Measurements from ENCODE around the gene CTXN1. TPM values are rescaled to one million over a fixed set of nuclear protein-coding genes. Genes with fewer than 3 reads are reported as not detected.

CTXN1 gene
- total and polyA plus RNA-seq, 2 of the 4 experiments (the other 2 are of a cell fraction) = 0.36 to 7.4 TPM

GRCh38 chr19:7879111-7879807, 46.7 kb downstream of the CTXN1 start:
- H4K5ac ChIP-seq (ENCODE audit: low read depth, low read length) = no peak overlapping the region
- CTCF ChIA-PET = no interaction called here
- H3K4me3 ChIP-seq (ENCODE audit: insufficient read depth, low read depth, low read length) = no peak overlapping the region
- H2AFZ ChIP-seq (replicated peaks; ENCODE audit: low read length, poor library complexity) = no peak overlapping the region
- 80% methylated on average over 1 of the region's 18 CpGs; no CpG with 5 or more reads in 1 of the 2 experiments for WGBS, 2 experiments (ENCODE audit: extremely low coverage in 2 of 2, insufficient read length in 1 of 2)
- H2AK5ac ChIP-seq (ENCODE audit: low read depth, low read length) = no peak overlapping the region
- H4K91ac ChIP-seq (ENCODE audit: insufficient read depth, low read depth, low read length) = no peak overlapping the region
- no peak overlapping the region for H3K27ac ChIP-seq (ENCODE audit: insufficient read depth, low read length)
- no peak overlapping the region for H2BK5ac ChIP-seq (ENCODE audit: low read depth, low read length, poor library complexity, severe bottlenecking)
- H3K36me3 ChIP-seq (ENCODE audit: control insufficient read depth, insufficient read depth, low read length) = no peaks in the 10 kb centered on the region
- H3K9me1 ChIP-seq (ENCODE audit: insufficient read depth, low read length) = no peaks in the 10 kb centered on the region
- POLR2A ChIA-PET (ENCODE audit: unreplicated experiment) = interaction anchor here (0.6 kb wide), 1 partner anchor 21 kb away, joined by 3 read pairs; no protein-coding TSS in a partner anchor
- no peak overlapping the region for H3K18ac ChIP-seq (ENCODE audit: low read depth, low read length)
- no peaks in the 10 kb centered on the region for H3K9me3 ChIP-seq (ENCODE audit: control insufficient read depth, insufficient read depth, low read length)
- no peak for TF ChIP-seq CEBPB (IDR thresholded peaks at IDR 0.05; ENCODE audit: low read depth, low read length)
- no peak for TF ChIP-seq MXI1 (IDR thresholded peaks at IDR 0.05; ENCODE audit: borderline replicate concordance, low read depth, low read length)
- no peak for TF ChIP-seq MAZ (IDR thresholded peaks at IDR 0.05; ENCODE audit: borderline replicate concordance, low read depth, low read length)
- no peak for TF ChIP-seq RFX5 (IDR thresholded peaks at IDR 0.05; ENCODE audit: low read depth, low read length)
- no peak for TF ChIP-seq RCOR1 (IDR thresholded peaks at IDR 0.05; ENCODE audit: insufficient replicate concordance, low read length)
- no peak for TF ChIP-seq SMC3 (IDR thresholded peaks at IDR 0.05; ENCODE audit: low read depth, low read length)
- TF ChIP-seq BHLHE40 (IDR thresholded peaks at IDR 0.05; ENCODE audit: low read depth, low read length) = no peak
- TF ChIP-seq NFE2L2 (IDR thresholded peaks at IDR 0.05; ENCODE audit: low read depth, low read length) = no peak
- H3K4ac ChIP-seq (ENCODE audit: low read depth, low read length) = no peak overlapping the region
- H3K14ac ChIP-seq (replicated peaks; ENCODE audit: low read depth, low read length) = no peak overlapping the region
- no peak overlapping the region for H4K8ac ChIP-seq (ENCODE audit: low read depth in 2 of 2, low read length in 2 of 2)
- no TSS peak for BruUV-seq (replicated peaks)
- no peak overlapping the region for H3K4me2 ChIP-seq (ENCODE audit: low read depth, low read length)
- in situ Hi-C loops (cut with MboI; ENCODE audit: low sequenced_read_pairs) (no loop called here), dilution Hi-C loops (cut with HindIII; ENCODE audit: low sequenced_read_pairs, unreplicated experiment) (no loop called here), intact Hi-C loops (cut with micrococcal nuclease) (no loop called here)
- H3K23ac ChIP-seq (ENCODE audit: low read depth, low read length) = no peak overlapping the region
- peaks cover 15% of the 10 kb centered on the region for H3K27me3 ChIP-seq (ENCODE audit: control insufficient read depth, insufficient read depth, low read length)
- H2BK15ac ChIP-seq (ENCODE audit: low read depth, low read length) = no peak overlapping the region
- no peaks in the 10 kb centered on the region for H3K4me1 ChIP-seq (ENCODE audit: control insufficient read depth, insufficient read depth, low read length)
- DNase-seq (no peak), ATAC-seq (ENCODE audit: low read depth) (no peak)
- no peak overlapping the region for H2BK120ac ChIP-seq (ENCODE audit: low read depth, low read length)
- H3K79me1 ChIP-seq (ENCODE audit: low read depth in 1 of 2, low read length in 2 of 2) = no peaks in the 10 kb centered on the region
- H2BK20ac ChIP-seq (ENCODE audit: low read depth, low read length) = no peak overlapping the region
- no peak overlapping the region for H3K9ac ChIP-seq (ENCODE audit: low read depth, low read length)
- H3K56ac ChIP-seq (ENCODE audit: extremely low read depth, insufficient read depth, low read length) = no peak overlapping the region
- H2AK9ac ChIP-seq (replicated peaks; ENCODE audit: low read depth, low read length, poor library complexity) = no peak overlapping the region
- H4K20me1 ChIP-seq (ENCODE audit: insufficient read depth, low read length) = no peaks in the 10 kb centered on the region

All from IMR-90 (cell line).